ENCODE results near the gene GSTM4.
"Not testable (repeated sequence)": the region's sequence is repeated elsewhere in the genome, so short reads cannot be mapped to it uniquely, and the experiment has no call there.

The GSTM4 gene

DNA sequence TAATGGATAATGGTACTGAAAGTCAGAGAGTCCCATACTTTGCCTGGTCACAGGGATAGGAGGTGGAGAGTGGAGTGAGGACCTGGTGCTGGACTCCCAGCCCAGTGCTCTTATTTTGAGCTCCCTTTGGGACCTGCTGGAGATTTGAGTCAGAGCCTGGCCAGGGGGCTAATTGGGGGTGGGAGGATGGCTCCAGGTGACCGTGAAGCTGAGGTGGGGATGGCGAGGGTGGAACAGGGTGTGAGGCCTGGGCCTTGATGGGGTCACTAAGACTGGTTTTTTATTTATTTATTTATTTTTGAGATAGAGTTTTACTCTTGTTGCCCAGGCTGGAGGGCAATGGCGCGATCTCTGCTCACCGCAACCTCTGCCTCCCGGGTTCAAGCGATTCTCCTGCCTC is 18.5 kb upstream of the GSTM4 start:
- DNase-seq (ENCODE audit: low read depth) = no peak

DNA sequence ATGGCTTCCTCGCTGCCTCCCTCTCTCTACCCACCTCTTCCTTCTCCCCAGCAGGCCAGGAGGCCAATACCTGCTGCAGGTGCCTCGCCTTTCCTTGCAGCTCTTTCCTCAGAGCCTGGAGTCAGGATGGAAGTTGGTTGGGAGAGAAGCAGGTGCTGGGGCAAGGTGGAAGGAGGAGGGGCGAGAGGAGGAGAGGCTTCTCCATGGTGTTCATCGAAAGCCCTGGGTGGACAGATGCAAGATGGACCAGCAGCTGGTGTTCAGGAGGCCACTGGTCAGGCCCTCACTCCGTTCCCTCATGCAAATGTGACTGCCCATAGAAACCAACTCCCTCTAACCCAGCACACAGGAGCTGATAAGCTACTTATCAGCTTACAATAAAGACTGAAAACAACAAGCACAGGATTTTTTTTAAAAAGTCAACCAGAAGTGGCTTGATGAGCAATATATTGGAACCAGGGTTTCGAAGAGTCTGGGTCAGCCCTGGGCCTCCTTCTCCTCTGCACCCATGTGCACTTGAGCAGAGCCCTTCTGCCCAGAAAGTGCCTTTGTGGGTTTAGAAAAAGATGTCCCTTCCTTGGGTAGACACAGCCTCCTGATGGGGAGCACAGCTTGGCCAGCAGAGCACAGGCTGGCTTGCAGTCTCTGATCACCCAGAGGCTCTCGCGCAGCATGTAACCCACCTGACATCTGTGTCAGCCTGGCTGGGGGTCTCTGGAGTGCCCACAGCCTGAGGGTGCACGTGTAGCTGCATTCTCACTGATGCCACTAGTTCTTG is 16.6 kb upstream of the GSTM4 start:
- no peak for DNase-seq (ENCODE audit: low read depth)

- DNase-seq (ENCODE audit: low read depth) = no peak
Measured at GRCh38 chr1:109639841-109640184, 16.1 kb upstream of the GSTM4 start.

DNA sequence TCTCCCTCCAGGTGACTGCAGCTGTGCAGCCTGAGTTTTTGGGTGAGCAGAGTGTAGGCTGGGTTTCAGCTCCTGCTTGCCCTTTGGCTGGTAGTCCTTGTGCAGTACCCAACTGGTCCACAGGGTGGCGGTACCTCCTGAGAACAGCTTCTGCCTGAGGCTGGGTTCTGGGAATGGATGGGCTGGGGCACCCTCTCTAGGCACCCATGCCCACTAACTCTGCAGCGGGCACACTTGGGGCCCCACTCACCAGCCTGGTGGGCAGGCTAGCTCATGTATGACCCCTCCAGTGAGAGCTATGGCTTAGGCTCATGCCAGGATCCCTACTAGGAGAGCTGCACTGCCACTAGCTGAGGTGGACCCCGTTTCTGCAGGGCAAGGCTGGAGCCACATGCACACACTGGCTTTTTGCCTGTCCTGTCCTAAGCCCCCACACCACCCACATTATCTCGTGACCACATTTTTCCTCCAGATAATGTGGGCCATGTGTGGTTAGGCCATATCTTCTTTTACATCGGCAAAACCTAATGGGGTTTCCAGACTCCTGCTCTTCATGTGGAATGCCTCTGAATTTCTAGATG is 15.5 kb upstream of the GSTM4 start:
- peak; percentile 34 for DNase-seq (ENCODE audit: low read depth)

- no peak for DNase-seq (ENCODE audit: low read depth)
Measured at GRCh38 chr1:109641078-109641740, 14.7 kb upstream of the GSTM4 start.

GRCh38 chr1:109641861-109642260 is 14.0 kb upstream of the GSTM4 start:
- DNase-seq (ENCODE audit: low read depth) = no peak

GRCh38 chr1:109642626-109643025 is 13.3 kb upstream of the GSTM4 start:
- no peak for DNase-seq (ENCODE audit: low read depth)

- peak; percentile 44 for DNase-seq (ENCODE audit: low read depth)
Measured at GRCh38 chr1:109643385-109644230, 12.3 kb upstream of the GSTM4 start.

- no peak for DNase-seq (ENCODE audit: low read depth)
Measured at GRCh38 chr1:109644670-109645069, 11.2 kb upstream of the GSTM4 start.

DNA sequence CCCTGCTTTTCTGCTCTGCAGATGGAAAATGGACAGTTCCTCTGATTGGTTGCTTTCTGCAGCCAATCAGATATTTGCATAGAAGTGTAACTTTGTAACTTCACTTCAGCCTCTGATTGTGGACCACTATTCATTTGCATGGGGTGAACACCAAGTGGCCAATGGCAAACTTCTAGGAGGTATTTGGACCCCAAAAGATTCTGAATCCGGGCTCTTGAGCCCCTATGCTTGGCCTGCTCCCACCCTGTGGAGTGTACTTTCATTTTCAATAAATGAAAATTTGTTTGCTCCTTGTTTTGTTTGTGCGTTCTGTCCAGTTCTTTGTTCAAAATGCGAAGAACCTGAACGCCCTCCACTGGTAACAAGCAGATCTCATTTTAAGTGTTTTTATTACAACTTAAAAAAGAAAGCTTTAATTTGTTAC is 6.4 kb upstream of the GSTM4 start:
- DNase-seq (ENCODE audit: low read depth) = peak; percentile 25

DNA sequence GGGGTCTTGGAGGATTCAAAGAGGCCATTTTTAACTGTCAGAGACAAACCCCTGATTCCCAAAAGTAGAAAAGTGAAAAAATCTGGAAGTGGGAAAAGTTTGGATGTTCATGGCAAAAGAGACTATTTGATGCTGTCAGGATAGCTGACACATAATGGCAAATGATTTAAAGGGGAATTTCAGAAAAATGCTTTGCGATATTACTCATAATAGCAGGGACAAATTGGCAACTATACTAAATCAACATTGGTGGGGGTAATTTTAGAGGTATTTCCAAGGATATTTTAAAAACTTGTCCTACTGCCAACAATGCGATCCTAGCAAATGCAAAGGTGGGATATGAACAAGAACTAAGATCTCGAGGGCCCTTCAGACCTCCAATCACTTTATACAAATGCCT is 5.3 kb upstream of the GSTM4 start:
- DNase-seq (ENCODE audit: low read depth) = no peak

DNA sequence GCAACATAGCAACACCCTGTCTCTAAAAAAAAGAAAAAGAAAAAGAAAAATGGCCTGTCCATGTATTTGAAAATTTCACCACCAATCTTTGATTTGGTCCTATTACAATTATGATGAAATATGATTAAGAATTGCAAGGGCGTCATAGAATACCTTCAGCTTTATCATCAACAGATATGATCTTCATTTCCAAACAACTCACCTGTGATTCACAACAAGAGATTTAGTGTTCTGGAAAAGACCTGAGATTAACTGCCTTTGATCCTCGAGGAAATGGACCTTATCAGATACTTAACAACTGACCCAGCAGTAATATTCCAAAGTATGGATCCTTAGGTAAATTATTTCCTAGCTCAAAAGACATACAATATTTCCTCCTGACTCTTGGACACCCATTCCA is 3.5 kb upstream of the GSTM4 start:
- DNase-seq (ENCODE audit: low read depth) = no peak

DNA sequence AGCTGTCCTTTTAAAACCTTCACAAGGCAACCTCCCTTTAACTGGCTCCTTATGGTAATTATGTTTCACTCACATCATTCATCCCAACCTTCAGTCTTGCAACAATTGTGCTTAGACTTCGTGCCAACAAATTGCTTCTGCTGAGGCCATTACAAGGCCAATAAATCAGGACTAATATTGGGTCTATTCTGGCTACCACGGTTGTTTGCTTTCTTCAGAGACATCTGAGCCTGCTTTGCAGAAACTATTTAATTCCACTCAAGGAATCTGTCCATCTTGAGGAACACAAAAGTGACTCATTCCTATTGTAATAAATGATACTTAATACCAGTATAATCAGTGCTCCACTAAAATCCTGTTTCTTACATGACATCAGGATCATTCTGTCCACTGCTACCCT is 2.6 kb upstream of the GSTM4 start:
- DNase-seq (ENCODE audit: low read depth) = no peak

- DNase-seq (ENCODE audit: low read depth) = no peak
Measured at GRCh38 chr1:109654519-109654918, 1.4 kb upstream of the GSTM4 start.

DNA sequence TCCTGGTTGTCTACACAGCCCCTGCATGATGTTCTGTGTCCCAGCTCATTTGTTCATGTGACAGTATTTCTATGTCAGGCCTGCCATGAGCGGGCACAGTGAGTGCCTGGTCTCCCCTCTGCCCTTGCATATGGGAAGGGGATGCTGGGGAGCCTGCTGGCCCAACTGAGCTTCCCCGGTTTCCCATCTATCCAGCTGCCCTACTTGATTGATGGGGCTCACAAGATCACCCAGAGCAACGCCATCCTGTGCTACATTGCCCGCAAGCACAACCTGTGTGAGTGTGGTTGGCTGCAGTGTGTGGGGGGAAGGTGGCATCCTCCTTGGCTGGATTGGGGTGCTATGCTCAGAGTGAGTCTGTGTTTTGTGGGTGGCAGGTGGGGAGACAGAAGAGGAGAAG is 1.5 kb downstream of the GSTM4 start:
- DNase-seq (ENCODE audit: low read depth) = no peak

GRCh38 chr1:109657970-109658369 is 2.1 kb downstream of the GSTM4 start:
- DNase-seq (ENCODE audit: low read depth) = no peak

- no peak for DNase-seq (ENCODE audit: low read depth)
Measured at GRCh38 chr1:109658533-109659042, 2.7 kb downstream of the GSTM4 start.

GRCh38 chr1:109659145-109659544 is 3.2 kb downstream of the GSTM4 start:
- DNase-seq (ENCODE audit: low read depth) = no peak

DNA sequence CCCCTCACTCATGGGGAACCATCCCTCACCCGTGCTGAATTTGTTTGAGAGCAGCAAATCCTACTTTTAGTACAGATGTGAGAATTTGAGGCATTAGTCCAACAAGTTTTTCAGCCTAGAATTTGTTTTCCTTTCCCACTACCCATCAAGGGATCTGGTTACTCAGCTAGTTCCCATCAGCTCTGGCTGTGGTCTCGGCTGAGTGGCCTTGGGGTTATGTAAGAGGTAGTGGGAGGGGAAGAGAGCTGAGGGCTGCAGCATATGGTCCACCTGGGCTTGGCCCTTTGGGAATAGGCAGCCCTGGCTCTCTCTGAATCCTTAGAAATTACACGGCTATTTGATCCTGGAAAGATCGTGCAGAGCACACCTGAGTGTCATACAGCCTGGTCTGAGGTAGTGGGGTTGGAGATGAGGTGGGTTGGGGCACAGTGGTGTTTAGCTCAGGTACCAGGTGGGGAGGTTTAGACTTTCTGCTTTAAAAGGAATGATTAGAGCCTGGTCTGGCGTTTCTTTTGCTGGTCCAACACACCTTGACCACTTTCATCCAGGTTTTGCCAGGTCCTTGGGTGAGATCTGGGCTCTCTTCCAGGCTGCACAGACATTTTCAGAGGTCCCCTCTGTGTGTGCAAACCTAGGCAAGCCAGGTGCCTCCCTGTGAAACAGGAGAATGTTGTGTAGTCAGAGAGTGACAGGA is 4.2 kb downstream of the GSTM4 start:
- no peak for DNase-seq (ENCODE audit: low read depth)

DNA sequence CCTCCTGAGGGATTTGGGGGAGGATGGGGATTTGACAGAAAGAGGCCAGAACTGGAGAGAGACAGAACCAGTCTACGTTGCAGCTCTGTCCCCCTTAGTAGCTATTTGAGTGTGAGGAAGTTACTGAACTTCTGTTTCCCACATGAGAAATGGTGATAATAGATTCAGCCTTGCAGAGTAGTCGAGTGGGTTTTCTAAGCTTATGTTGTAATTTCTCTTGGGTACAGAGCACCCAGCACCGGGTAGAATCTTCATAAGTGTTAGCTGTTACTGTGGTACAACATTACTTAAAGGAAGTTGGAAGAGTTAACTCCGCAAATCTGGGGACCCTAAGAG is 4.8 kb downstream of the GSTM4 start:
- not testable (repeated sequence) for DNase-seq (ENCODE audit: low read depth)

DNA sequence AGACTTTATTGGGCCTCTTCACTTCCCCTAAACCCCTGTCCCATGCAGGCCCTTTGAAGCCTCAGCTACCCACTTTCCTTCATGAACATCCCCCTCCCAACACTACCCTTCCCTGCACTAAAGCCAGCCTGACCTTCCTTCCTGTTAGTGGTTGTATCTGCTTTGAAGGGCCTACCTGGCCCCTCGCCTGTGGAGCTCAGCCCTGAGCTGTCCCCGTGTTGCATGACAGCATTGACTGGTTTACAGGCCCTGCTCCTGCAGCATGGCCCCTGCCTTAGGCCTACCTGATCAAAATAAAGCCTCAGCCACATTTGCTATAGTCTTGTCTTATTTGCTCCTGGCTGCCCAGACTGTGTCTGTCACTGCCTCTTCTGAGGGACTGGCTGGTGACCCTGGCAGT is 5.5 kb downstream of the GSTM4 start:
- DNase-seq (ENCODE audit: low read depth) = no peak

- DNase-seq (ENCODE audit: low read depth) = no peak
Measured at GRCh38 chr1:109664671-109665070, 8.8 kb downstream of the GSTM4 start.

All from stromal cell of bone marrow (primary cell).